Fibroblast of lung (primary cell): ENCODE data around the gene NCOR1. TPM values are rescaled to one million over a fixed set of nuclear protein-coding genes. Genes with fewer than 3 reads are reported as not detected.

ENCODE experiments used
- DNase-seq, 2 donors: peaks; one replicate each; pipeline versions ENCODE4 v3.0.0 to v3.0.0-alpha.2; 2010; ENCODE audit warnings: low read depth in 2 of 2
- H2AFZ ChIP-seq: 2 replicates; pipeline ENCODE4 v1.5.1; 2012; ENCODE audit warnings: low read length, control low read depth, inconsistent platforms
- H3K27ac ChIP-seq: 2 replicates; pipeline ENCODE4 v1.5.1; 2011; ENCODE audit warnings: low read length, control low read depth; ENCODE audit not compliant: insufficient read depth
- H3K27me3 ChIP-seq: 2 replicates; pipeline ENCODE4 v1.5.1; 2011; ENCODE audit warnings: mild to moderate bottlenecking, low read length; ENCODE audit not compliant: control insufficient read depth, insufficient read depth
- H3K36me3 ChIP-seq: 2 replicates; pipeline ENCODE4 v1.5.1; 2011; ENCODE audit warnings: low read length; ENCODE audit not compliant: control insufficient read depth, insufficient read depth
- H3K4me1 ChIP-seq: 2 replicates; pipeline ENCODE4 v1.5.1; 2011; ENCODE audit warnings: low read length; ENCODE audit not compliant: control insufficient read depth, insufficient read depth; ENCODE audit errors: extremely low read depth
- H3K4me2 ChIP-seq: 2 replicates; pipeline ENCODE4 v1.5.1; 2011; ENCODE audit warnings: low read length, control low read depth; ENCODE audit not compliant: insufficient read depth; ENCODE audit errors: extremely low read depth
- H3K4me3 ChIP-seq, 4 experiments: fragments of 200-600 bp in 1 of 4; sonication (generic) in 1 of 4; replicated peaks in 1 of 4; 2 replicates each; pipeline ENCODE4 v1.5.1; 2011 to 2016; ENCODE audit warnings: low read length in 4 of 4, low read depth in 3 of 4, mild to moderate bottlenecking in 3 of 4, control low read depth in 2 of 4, inconsistent platforms in 1 of 4, mixed read lengths in 1 of 4; ENCODE audit not compliant: insufficient read depth in 1 of 4; ENCODE audit errors: control extremely low read depth in 1 of 4
- H3K79me2 ChIP-seq: 2 replicates; pipeline ENCODE4 v1.5.1; 2012; ENCODE audit warnings: mild to moderate bottlenecking, low read length, inconsistent platforms; ENCODE audit not compliant: control insufficient read depth, insufficient read depth
- H3K9ac ChIP-seq: 2 replicates; pipeline ENCODE4 v1.5.1; 2011; ENCODE audit warnings: mild to moderate bottlenecking, low read length, control low read depth; ENCODE audit not compliant: insufficient read depth
- H3K9me3 ChIP-seq: 2 replicates; pipeline ENCODE4 v1.5.1; 2012; ENCODE audit warnings: low read depth, low read length; ENCODE audit not compliant: control insufficient read depth, insufficient read depth
- H4K20me1 ChIP-seq: 2 replicates; pipeline ENCODE4 v1.5.1; 2011; ENCODE audit warnings: low read length; ENCODE audit not compliant: control insufficient read depth, insufficient read depth; ENCODE audit errors: extremely low read depth
- EZH2 ChIP-seq: IDR thresholded peaks from 2 replicates; pipeline ENCODE4 v1.5.1; 2012; ENCODE audit warnings: low read length, control low read depth, mild to moderate bottlenecking; ENCODE audit errors: missing control alignments
- polyA plus RNA-seq, 2 donors: library from polyadenylated mRNA; depleted of rRNA in 1 of 2; stranded (reverse) in 1 of 2; unstranded in 1 of 2; fragments of >200 nt; gene quantifications; 2 replicates each; pipeline ENCODE4 v1.2.1, GENCODE V29; 2011 to 2012; ENCODE audit warnings: missing spikeins in 1 of 2
- total RNA-seq: library from RNA; depleted of rRNA; stranded (reverse); fragments of >200 nt; gene quantifications from 2 replicates; pipeline ENCODE4 v1.2.1, GENCODE V29; 2014
- TF ChIP-seq, protein P1 (sequence below), 2 donors: IDR thresholded peaks in 1 of 2; conservative IDR thresholded peaks in 1 of 2; 1 replicate in 1 of 2; 2 replicates in 1 of 2; pipeline ENCODE4 v1.5.1; 2011 to 2012; ENCODE audit warnings: low read length in 2 of 2, control low read depth in 1 of 2, inconsistent platforms in 1 of 2, low read depth in 1 of 2, mild to moderate bottlenecking in 1 of 2

The NCOR1 gene
- total and polyA plus RNA-seq, 2 donors (not counting 1 experiment from before 2014, with no cell fraction given) = 67.6 to 106 TPM

DNA sequence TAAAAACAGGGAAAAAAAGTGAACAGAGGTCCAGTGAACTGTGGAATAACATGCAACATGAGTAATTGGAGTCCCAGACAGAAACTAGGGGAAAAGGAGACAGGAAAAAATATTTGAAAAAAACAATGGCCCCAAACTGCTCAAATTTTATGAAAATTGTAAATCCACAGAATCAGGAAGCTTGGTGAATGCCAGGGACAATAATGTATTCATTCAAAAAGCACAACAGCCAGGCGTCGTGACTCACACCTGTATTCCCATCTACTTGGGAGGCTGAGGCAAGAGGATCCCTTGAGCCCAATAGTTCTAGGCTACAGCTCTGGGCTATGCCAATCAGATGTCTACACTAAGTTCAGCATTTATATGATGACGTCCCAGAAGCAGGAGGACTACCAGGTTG, 23.7 kb downstream of the NCOR1 start:
- Histone ChIP-seq H3K9ac (no peak overlapping the region), H3K36me3 (no peaks in the 10 kb centered on the region), H3K9me3 (no peaks in the 10 kb centered on the region), H3K79me2 (peaks cover 28% of the 10 kb centered on the region), H3K27ac (no peak overlapping the region), H2AFZ (no peak overlapping the region), H3K4me2 (no peak overlapping the region), H3K4me3 (no peak overlapping the region), H3K4me1 (peaks cover 3% of the 10 kb centered on the region), H4K20me1 (no peaks in the 10 kb centered on the region), H3K27me3 (no peaks in the 10 kb centered on the region)
- TF ChIP-seq, protein P1, sequence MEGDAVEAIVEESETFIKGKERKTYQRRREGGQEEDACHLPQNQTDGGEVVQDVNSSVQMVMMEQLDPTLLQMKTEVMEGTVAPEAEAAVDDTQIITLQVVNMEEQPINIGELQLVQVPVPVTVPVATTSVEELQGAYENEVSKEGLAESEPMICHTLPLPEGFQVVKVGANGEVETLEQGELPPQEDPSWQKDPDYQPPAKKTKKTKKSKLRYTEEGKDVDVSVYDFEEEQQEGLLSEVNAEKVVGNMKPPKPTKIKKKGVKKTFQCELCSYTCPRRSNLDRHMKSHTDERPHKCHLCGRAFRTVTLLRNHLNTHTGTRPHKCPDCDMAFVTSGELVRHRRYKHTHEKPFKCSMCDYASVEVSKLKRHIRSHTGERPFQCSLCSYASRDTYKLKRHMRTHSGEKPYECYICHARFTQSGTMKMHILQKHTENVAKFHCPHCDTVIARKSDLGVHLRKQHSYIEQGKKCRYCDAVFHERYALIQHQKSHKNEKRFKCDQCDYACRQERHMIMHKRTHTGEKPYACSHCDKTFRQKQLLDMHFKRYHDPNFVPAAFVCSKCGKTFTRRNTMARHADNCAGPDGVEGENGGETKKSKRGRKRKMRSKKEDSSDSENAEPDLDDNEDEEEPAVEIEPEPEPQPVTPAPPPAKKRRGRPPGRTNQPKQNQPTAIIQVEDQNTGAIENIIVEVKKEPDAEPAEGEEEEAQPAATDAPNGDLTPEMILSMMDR (conservative IDR thresholded peaks at IDR 0.05 in 1 of 2, IDR thresholded peaks at IDR 0.05 in 1 of 2; ENCODE audit: low read depth in 1 of 2, low read length in 2 of 2) = no peak
- no peak for TF ChIP-seq EZH2
- DNase-seq = no peak

DNA sequence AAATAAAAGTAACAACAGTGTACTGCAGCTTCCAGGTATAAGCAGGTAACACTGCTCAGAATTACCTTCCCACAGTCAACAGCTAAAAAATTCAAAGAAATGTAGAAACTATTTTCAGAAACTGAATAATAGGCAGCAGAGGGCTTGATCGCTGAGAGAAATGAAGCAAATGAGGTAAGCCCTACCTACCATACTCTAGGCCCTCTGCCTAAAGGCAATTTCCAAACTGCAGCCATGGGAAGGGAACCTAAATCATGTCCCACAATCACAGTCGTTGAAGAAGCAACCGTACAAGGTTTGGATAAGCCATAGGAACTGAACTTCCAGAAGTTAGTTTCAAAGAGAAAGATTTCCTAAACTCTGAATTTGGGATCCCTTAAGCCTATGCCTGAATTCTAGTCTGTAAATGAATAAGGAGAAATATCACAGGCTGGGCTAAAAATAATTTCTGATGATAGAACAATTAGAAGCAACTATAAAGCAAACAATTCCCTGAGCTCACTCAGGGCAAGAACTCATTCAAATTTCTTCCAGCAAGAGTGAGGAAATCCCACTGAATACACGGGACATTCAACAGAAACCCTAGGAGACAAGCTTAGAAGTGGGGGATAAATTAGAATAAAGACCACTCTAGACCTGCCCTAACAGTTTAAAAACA, 24.5 kb downstream of the NCOR1 start:
- no peak for DNase-seq
- Histone ChIP-seq H3K4me2 (no peak overlapping the region), H3K79me2 (peaks cover 29% of the 10 kb centered on the region), H3K4me1 (peaks cover 3% of the 10 kb centered on the region), H3K9me3 (no peaks in the 10 kb centered on the region), H3K36me3 (no peaks in the 10 kb centered on the region), H3K9ac (no peak overlapping the region), H4K20me1 (no peaks in the 10 kb centered on the region), H3K27me3 (no peaks in the 10 kb centered on the region), H3K27ac (no peak overlapping the region), H3K4me3 (no peak overlapping the region), H2AFZ (no peak overlapping the region)
- TF ChIP-seq EZH2 = no peak
- TF ChIP-seq, protein P1 (conservative IDR thresholded peaks at IDR 0.05 in 1 of 2, IDR thresholded peaks at IDR 0.05 in 1 of 2; ENCODE audit: low read depth in 1 of 2, low read length in 2 of 2) = no peak

DNA sequence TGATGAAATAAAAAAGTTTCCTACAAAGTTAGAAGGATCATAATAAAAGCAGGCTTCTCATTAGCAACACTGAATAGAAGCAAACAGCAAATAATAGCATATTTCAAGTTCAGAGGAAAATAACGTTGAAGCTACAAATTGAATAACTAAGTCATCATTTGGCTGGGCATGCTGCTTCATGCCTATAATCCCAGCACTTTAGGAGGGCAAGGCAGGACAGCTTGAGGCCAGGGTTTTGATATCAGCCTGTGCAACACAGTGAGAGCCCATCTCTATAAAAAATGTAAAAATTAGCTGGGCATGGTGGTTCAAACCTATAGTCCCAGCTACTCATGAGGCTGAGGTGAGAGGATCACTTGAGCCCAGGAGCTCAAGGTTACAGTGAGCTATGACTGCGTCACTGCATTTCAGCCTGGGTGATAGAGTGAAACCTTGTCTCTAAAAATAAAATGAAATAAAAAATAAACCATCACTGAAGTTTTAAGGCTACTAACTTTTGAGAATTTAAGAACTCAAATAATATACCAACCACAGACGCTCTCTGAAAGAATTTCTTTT, 25.5 kb downstream of the NCOR1 start:
- Histone ChIP-seq H3K79me2 (peaks cover 31% of the 10 kb centered on the region), H3K27ac (no peak overlapping the region), H4K20me1 (no peaks in the 10 kb centered on the region)

More for the DNA sequence above, 25.5 kb downstream of the NCOR1 start:
- H3K4me3 ChIP-seq = no peak overlapping the region
- peaks cover 2% of the 10 kb centered on the region for H3K36me3 ChIP-seq
- no peaks in the 10 kb centered on the region for H3K27me3 ChIP-seq
- TF ChIP-seq, protein P1 (conservative IDR thresholded peaks at IDR 0.05 in 1 of 2, IDR thresholded peaks at IDR 0.05 in 1 of 2; ENCODE audit: low read depth in 1 of 2, low read length in 2 of 2) = no peak
- no peak for TF ChIP-seq EZH2
- H3K9ac ChIP-seq = no peak overlapping the region
- H3K4me2 ChIP-seq = no peak overlapping the region
- no peaks in the 10 kb centered on the region for H3K9me3 ChIP-seq
- peaks cover 3% of the 10 kb centered on the region for H3K4me1 ChIP-seq
- no peak overlapping the region for H2AFZ ChIP-seq
- DNase-seq = no peak
